Suprapubic skin (tissue), 4 donors: ENCODE data around the gene ESRRG.

ENCODE experiments used
- CTCF ChIP-seq, 2 donors: fragments of 200-600 bp in 1 of 2; fragments of 450-650 bp in 1 of 2; sonication (generic) in 1 of 2; IDR thresholded peaks; one replicate each; pipeline ENCODE4 v1.5.1; 2016 to 2019; ENCODE audit warnings: antibody characterized with exemption in 2 of 2, mild to moderate bottlenecking in 1 of 2, moderate library complexity in 1 of 2
- EP300 ChIP-seq: sonication (generic); formaldehyde crosslinking; IDR thresholded peaks from one replicate; pipeline ENCODE4 v1.6.1; 2017; ENCODE audit warnings: antibody characterized with exemption
- POLR2A ChIP-seq, 2 donors: fragments of 450-650 bp; IDR thresholded peaks; one replicate each; pipeline ENCODE4 v1.6.1; 2017; ENCODE audit warnings: antibody characterized with exemption in 2 of 2, mild to moderate bottlenecking in 2 of 2, moderate library complexity in 2 of 2
- POLR2AphosphoS5 ChIP-seq, 3 donors: sonication (generic); formaldehyde crosslinking; IDR thresholded peaks; one replicate each; pipeline ENCODE4 v1.6.1; 2017; ENCODE audit warnings: antibody characterized with exemption in 3 of 3

- TF ChIP-seq EP300 (no peak), CTCF (IDR thresholded peaks at IDR 0.05) (no peak), POLR2A (IDR thresholded peaks at IDR 0.05) (no peak), POLR2AphosphoS5 (IDR thresholded peaks at IDR 0.05) (no peak)
These were observed 246.9 kb downstream of the ESRRG start for GRCh38 chr1:216476341-216476740.
